GM19193 (cell line): ENCODE measurements around the gene NTNG1.

Experiments used
- POLR2A ChIP-seq: IDR thresholded peaks from 4 replicates; pipeline ENCODE4 v1.6.1; 2011; ENCODE audit not compliant: insufficient read depth, insufficient read length; ENCODE audit errors: extremely low read depth

Gene NTNG1

GRCh38 chr1:107481756-107482384, 341.0 kb downstream of the NTNG1 start:
- TF ChIP-seq POLR2A, result no peak

GRCh38 chr1:107483949-107484348, 343.1 kb downstream of the NTNG1 start:
- no peak for TF ChIP-seq POLR2A

GRCh38 chr1:107486349-107486748, 345.5 kb downstream of the NTNG1 start:
- TF ChIP-seq POLR2A, result no peak

GRCh38 chr1:107487506-107487905, 346.7 kb downstream of the NTNG1 start:
- no peak for TF ChIP-seq POLR2A

- TF ChIP-seq POLR2A, result no peak
Observed at GRCh38 chr1:107491582-107491981, 350.7 kb downstream of the NTNG1 start.

DNA sequence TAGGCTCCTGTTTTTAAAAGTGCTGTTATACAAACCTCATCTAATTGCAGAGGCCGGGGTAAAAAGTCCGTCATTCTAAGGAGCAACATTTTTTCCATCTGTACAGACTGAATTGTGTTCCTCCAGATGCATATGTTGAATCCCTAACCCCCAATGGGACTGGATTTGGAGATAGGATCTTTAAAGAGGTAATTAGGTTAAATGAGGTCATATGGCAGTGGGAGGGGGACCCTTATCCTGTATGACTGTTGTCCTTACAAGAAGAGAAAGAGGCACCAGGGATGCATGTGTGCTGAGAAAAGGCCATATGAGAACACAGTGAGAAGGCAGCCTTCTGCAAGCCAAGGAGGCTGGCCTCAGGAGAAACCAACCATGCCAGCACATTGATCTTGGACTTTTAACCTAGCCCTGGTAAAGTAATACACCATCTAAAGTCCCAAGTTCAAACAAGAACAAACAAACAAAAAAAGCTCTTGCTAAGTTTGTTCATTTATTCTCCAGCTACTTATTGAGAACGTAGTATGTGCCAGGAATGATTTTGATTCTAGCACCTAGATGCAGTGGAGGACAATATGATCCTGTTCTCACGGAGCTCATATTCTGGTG, 352.4 kb downstream of the NTNG1 start:
- no peak for TF ChIP-seq POLR2A

- TF ChIP-seq POLR2A, result no peak
Observed at GRCh38 chr1:107494061-107494460, 353.2 kb downstream of the NTNG1 start.

DNA sequence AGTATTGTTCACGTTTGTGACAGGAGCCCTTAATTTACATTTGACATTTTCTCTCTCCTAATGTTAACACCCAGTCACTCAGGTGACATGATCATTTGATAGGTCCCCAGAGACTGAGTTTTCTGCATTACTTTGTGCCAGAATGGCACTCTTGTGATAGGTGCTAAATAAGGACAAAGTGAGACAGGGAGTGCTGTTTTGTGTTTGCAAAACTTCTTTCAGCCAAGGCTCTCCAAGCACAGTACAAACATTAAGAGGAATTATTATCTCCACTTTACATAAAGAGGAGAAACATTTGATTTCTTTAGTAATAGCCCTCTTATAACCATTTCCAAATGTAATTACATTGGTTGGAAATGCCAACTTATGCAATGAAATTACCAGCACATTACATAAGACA, 355.2 kb downstream of the NTNG1 start:
- no peak for TF ChIP-seq POLR2A

DNA sequence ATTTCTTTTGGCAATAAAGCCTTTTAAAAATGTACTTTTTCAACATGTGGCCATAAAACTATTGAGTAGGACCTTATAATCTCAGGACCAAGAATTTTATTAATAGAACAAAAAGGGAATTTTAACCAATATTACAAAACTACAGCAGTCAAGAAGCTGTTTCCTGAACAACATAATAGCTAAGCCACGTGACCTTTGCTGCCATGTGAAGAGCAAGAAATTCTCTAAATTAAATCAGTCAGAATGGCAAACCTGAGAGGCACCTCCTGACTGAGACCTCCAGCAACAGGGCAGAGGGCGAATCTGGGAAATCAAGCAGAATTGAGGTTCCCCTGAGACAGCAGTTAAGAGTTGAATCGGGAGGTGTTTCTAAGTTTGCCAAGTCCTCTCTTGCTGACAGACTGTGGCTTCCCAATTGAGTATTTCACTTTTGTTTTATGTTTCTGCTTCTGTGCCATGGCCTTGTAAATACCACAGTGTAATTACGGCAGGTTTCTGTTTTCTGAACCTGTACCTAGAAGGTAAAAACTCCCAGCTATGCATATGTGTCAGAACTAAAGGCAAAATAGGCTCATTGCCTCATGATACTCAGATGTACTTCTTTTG, 358.4 kb downstream of the NTNG1 start:
- TF ChIP-seq POLR2A, result no peak

- no peak for TF ChIP-seq POLR2A
Observed at GRCh38 chr1:107501081-107501605, 360.3 kb downstream of the NTNG1 start.

DNA sequence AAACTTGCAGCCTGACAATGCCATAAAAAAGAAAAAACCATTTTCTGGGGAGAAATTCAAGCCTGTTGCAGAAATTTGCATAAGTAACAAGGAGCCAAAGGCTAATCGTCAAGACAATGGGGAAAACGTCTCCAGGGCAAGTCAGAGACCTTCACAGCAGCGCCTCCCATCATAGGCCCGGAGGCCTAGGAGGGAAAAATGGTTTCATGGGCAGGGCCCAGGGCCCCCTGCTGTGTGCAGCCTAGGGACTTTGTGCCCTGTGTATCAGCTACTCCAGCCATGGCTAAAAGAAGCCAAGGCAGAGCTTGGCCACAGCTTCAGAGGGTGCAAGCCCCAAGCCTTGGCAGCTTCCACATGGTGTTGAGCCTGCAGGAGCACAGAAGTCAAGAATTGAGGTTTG, 369.5 kb downstream of the NTNG1 start:
- TF ChIP-seq POLR2A, result no peak

- no peak for TF ChIP-seq POLR2A
Observed at GRCh38 chr1:107512836-107513235, 372.0 kb downstream of the NTNG1 start.

GRCh38 chr1:107514841-107515240, 374.0 kb downstream of the NTNG1 start:
- no peak for TF ChIP-seq POLR2A

- TF ChIP-seq POLR2A, result no peak
Observed at GRCh38 chr1:107515702-107516101, 374.9 kb downstream of the NTNG1 start.

DNA sequence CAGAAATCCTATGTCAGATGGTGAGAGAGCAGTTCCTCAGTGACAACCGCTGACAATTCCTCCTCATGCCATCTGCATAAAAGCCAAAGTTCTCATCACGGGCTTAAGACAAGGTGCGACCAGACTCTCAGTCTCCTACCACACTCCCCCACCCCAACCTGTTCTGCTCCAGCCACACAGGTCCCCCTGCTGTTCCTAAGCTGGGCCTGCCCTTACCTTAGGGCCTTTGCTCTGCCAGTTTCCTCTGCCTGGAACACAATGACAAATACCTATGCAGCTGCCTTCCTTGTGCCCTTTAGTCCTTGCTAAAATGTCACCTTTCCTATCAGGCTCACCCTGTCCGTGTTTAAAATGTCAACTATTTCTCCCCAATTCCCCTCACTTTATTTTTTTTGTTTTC, 382.2 kb downstream of the NTNG1 start:
- no peak for TF ChIP-seq POLR2A

DNA sequence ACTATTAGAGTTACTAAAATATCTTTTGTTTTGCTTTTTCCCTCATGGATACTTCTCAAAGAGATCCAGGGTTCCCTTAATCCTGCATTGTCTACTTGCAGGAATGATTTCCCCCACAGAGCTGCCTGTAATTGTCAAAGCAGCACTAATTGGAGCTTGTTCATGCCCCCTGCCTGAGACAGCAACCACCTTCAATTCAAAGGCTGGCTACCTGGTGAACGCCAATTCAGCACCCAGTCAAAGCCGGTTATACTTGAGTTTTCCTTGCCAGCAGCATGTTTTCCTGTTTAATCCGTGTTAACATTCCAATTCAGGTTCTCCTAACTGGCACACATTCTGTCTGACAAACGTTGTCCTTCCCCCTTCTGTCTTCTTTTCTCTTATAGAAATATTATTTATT, 382.9 kb downstream of the NTNG1 start:
- no peak for TF ChIP-seq POLR2A
